GM19463 (cell line): ENCODE data around the gene GRIN3A.
A peak's percentile ranks its signal among the peaks of the same experiment; 100 is the strongest.
"Not testable (repeated sequence)": the region's sequence is repeated elsewhere in the genome, so short reads cannot be mapped to it uniquely, and the experiment has no call there.

Source experiments
- ATAC-seq: cut with Tn5 transposase; IDR thresholded peaks from one replicate; pipeline ENCODE4 v1.9.1; 2021; ENCODE audit warnings: mild to moderate bottlenecking, moderate library complexity; ENCODE audit not compliant: unreplicated experiment

GRIN3A gene

GRCh38 chr9:101585740-101586139 lies 152.7 kb downstream of the GRIN3A start:
- ATAC-seq: no peak

GRCh38 chr9:101582553-101582952 lies 155.9 kb downstream of the GRIN3A start:
- no peak for ATAC-seq

- no peak for ATAC-seq
Observed at GRCh38 chr9:101579711-101580545, 158.5 kb downstream of the GRIN3A start.

GRCh38 chr9:101578378-101578777 lies 160.1 kb downstream of the GRIN3A start:
- ATAC-seq: peak; percentile 70

- ATAC-seq: no peak
Observed at GRCh38 chr9:101574731-101575333, 163.6 kb downstream of the GRIN3A start.

- no peak for ATAC-seq
Observed at GRCh38 chr9:101572316-101572715, 166.1 kb downstream of the GRIN3A start.

- ATAC-seq: no peak
Observed at GRCh38 chr9:101571114-101571513, 167.3 kb downstream of the GRIN3A start.

GRCh38 chr9:101569741-101570501 lies 168.5 kb downstream of the GRIN3A start:
- ATAC-seq: no peak

- ATAC-seq: no peak
Observed at GRCh38 chr9:101567725-101568350, 170.6 kb downstream of the GRIN3A start.

GRCh38 chr9:101566904-101567724 lies 171.3 kb downstream of the GRIN3A start:
- ATAC-seq: peak; percentile 75

- no peak for ATAC-seq
Observed at GRCh38 chr9:101564252-101564651, 174.2 kb downstream of the GRIN3A start.

GRCh38 chr9:101562966-101563365 lies 175.5 kb downstream of the GRIN3A start:
- no peak for ATAC-seq

- no peak for ATAC-seq
Observed at GRCh38 chr9:101561740-101562139, 176.7 kb downstream of the GRIN3A start.

- ATAC-seq: not testable (repeated sequence)
Observed at GRCh38 chr9:101549472-101550098, 188.9 kb downstream of the GRIN3A start.

GRCh38 chr9:101543098-101543735 lies 195.2 kb downstream of the GRIN3A start:
- no peak for ATAC-seq

- ATAC-seq: no peak
Observed at GRCh38 chr9:101540069-101540468, 198.4 kb downstream of the GRIN3A start.

- ATAC-seq: no peak
Observed at GRCh38 chr9:101536938-101537337, 201.5 kb downstream of the GRIN3A start.

GRCh38 chr9:101536351-101536750 lies 202.1 kb downstream of the GRIN3A start:
- no peak for ATAC-seq
